HG02870 (cell line): ENCODE results near the gene NEK4.
"Not testable (repeated sequence)": the region's sequence is repeated elsewhere in the genome, so short reads cannot be mapped to it uniquely, and the experiment has no call there.

ENCODE experiments used
- ATAC-seq: cut with Tn5 transposase; IDR thresholded peaks from one replicate; pipeline ENCODE4 v1.9.1; 2021; ENCODE audit warnings: mild to moderate bottlenecking, moderate library complexity; ENCODE audit not compliant: unreplicated experiment

NEK4 gene

DNA sequence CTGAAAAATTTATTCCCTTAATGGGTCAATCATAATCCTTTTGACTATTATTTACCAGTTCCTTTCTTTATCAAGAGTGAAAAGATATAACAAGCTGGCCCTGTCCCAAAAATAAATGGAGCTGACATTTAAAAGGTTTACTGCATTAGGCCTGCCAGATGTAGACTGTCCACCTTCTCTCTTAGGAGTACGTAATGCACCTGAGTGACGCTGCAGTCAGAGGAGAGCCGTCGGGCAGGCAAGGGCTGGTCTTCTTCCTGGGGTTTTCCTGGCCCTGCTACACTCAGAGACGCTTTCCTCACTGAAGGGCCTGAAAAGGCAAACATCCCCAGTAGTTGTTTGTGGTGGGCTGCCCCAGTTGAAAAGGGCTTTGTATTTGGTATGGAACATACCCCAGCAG lies 27.6 kb downstream of the NEK4 start:
- no peak for ATAC-seq

- ATAC-seq = no peak
Observed at GRCh38 chr3:52742418-52743041, 28.2 kb downstream of the NEK4 start.

- ATAC-seq = no peak
Observed at GRCh38 chr3:52739730-52740129, 31.0 kb downstream of the NEK4 start.

DNA sequence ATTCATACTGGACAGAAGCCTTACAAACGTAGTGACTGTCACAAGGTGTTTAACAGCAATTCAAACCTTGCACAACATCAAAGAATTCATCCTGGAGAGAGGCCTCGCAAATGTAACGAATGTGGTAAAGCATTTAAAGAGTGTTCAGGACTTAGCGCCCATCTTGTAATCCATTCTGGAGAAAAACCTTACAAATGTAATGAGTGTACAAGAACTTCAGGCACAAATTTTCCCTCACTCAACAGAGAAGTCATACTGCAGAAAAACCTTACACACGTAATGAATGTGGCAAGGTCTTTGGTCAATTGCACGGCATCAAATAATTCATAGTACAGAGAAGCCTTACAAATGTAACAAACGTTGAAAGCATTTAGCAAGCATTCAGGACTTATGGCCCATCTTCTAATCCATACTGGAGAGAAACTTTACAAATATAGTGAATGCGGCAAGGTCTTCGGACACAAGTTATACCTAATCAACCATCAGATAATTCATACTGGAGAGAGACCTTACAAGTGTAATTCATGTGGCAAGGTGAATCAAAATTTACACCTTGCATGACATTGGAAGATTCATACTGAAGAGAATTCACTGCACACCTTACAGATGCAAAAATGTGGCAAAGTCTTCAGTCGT lies 37.4 kb downstream of the NEK4 start:
- ATAC-seq = no peak

DNA sequence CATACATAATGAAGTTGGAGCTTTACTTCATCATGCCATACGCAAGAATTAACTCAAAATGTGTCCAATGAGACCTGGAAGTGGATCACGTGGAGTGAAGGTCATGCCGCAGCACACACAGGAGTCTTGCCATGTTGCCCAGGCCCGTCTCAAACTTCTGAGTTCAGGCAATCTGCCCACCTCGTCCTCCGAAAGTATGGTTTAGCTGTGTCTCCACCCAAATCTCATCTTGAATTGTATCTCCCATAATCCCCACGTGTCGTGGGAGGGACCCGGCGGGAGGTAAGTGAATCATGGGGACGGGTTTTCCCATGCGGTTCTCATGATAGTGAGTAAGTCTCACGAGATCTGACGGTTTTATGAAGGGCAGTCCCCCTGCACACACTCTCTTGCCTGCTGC lies 39.1 kb downstream of the NEK4 start:
- no peak for ATAC-seq

DNA sequence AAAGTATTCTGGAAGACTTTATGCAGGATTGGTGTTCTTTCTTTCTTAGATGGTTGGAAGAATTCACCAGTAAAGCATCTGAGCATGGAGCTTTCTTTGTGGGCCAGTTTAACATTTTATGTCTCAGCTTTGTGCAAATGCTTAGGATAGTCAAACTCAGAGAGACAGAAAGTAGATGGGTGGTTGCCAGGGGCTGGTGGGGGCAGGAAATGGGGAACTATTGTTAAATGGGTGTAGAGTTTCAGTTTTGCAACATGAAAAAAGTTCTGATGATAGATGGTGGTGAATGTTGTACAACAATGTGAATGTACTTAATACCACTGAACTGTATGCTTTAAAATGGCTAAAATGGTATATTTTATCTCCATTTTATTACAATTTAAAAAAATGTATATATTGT lies 40.1 kb downstream of the NEK4 start:
- no peak for ATAC-seq

GRCh38 chr3:52728753-52729152 lies 42.0 kb downstream of the NEK4 start:
- not testable (repeated sequence) for ATAC-seq

- ATAC-seq = no peak
Observed at GRCh38 chr3:52724511-52724910, 46.2 kb downstream of the NEK4 start.

- no peak for ATAC-seq
Observed at GRCh38 chr3:52723935-52724334, 46.8 kb downstream of the NEK4 start.

DNA sequence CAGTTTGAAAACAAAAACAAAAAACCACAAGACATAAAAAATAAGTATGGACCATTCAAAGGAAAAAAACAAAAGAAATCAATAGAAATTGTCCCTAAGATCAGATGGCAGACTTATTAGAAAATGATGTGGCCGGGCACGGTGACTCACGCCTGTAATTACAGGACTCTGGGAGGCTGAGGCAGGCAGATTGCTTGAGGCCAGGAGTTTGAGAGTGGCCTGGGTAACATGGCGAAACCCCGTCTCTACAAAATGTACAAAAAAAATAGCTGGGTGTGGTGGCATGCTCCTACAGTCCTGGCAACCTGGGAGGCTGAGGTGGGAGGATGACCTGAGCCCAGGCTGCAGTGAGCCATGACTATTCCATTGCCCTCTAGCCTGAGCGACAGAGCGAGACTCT lies 48.2 kb downstream of the NEK4 start:
- no peak for ATAC-seq

DNA sequence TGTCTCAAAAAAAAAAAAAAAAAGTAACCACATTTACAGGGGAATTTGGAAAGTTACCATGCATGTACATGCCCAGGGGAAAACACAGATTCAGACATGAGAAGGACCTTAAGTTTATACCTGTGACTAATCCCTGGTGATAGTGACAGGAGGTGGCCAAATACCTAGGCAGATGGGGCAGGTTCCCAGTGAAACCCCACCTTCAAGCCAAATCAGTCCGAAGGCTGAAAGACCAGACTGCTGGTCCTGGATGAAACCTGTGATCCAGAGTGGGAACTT lies 49.1 kb downstream of the NEK4 start:
- no peak for ATAC-seq

GRCh38 chr3:52721002-52721729 lies 49.6 kb downstream of the NEK4 start:
- ATAC-seq = no peak

GRCh38 chr3:52719618-52720017 lies 51.1 kb downstream of the NEK4 start:
- ATAC-seq = no peak

DNA sequence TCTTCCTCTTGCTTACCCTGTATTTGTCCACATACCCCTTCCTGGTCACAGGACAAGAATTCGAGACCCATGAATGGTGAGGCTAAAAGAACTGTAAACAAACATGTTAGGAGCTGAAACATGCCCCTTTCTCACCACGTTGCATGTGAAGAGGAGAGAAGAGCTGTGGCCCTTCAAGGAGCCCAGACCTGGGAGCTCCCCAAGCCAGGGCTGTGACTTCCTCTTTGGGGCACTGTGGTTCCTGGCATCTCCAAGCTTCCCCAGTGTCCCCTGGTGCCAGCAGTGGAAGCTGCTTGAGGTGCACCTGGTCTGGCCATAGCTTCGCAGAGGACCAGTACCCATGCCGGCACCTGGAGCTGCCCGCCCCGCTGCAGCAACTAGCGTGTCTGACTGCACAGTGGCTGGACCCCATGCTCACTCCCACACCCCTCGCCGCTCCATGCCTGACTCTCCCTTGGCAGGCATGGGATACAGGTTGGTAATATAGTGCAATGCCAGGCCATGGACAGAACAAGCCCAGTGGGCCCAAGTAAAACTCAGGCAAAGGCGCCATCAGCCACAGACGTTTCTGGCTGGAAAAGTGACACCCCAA lies 54.9 kb downstream of the NEK4 start:
- ATAC-seq = no peak

DNA sequence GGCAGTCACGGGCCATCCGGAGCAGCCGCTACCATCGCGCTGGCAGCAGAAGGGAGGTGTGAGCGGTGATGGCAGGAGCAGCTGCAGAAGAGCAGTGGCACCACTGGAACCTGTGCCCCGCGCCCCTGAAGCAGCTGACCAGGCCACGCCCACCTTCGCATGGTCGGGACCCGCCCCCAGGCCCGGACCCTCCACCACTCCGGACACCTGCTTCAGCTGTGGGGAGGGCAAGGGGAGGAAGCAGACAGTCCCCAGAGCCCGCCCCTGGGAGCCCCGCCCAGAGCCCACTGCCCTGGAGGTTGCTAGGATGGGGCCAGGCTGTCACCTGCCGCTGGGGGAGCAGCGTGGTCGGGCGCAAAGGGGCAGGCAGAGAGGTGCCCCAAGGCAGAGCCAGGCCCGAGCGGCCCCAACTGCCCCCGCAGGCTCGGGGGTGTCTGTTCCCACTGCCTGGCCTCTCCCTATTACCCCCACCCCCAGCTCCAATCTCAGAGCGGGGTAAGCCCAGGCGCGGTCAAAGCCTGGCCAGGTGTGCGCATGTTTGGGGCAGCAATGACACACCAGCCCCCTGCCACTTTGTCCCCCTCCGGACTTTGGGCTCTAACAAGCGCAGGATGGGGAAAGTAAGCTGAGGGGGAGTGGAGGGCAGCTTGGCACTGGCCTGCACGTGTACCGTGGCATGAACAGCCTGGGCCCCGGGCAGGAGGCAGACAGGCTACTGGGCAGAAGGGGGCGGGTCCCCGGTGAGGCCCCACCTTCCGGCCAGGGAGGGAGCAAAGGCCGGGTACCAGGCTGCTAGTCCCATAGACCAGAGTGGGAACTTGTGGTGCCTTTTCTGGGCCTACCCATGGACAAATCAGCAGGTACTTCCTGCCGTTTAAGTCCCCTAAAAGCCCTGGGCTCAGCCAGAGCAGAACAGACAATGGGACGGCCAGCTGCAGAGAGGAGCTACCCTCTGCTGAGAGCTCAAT lies 56.1 kb downstream of the NEK4 start:
- ATAC-seq = no peak

GRCh38 chr3:52712291-52713212 lies 58.2 kb downstream of the NEK4 start:
- ATAC-seq = no peak

- no peak for ATAC-seq
Observed at GRCh38 chr3:52710512-52710911, 60.2 kb downstream of the NEK4 start.

GRCh38 chr3:52707585-52707984 lies 63.2 kb downstream of the NEK4 start:
- no peak for ATAC-seq

DNA sequence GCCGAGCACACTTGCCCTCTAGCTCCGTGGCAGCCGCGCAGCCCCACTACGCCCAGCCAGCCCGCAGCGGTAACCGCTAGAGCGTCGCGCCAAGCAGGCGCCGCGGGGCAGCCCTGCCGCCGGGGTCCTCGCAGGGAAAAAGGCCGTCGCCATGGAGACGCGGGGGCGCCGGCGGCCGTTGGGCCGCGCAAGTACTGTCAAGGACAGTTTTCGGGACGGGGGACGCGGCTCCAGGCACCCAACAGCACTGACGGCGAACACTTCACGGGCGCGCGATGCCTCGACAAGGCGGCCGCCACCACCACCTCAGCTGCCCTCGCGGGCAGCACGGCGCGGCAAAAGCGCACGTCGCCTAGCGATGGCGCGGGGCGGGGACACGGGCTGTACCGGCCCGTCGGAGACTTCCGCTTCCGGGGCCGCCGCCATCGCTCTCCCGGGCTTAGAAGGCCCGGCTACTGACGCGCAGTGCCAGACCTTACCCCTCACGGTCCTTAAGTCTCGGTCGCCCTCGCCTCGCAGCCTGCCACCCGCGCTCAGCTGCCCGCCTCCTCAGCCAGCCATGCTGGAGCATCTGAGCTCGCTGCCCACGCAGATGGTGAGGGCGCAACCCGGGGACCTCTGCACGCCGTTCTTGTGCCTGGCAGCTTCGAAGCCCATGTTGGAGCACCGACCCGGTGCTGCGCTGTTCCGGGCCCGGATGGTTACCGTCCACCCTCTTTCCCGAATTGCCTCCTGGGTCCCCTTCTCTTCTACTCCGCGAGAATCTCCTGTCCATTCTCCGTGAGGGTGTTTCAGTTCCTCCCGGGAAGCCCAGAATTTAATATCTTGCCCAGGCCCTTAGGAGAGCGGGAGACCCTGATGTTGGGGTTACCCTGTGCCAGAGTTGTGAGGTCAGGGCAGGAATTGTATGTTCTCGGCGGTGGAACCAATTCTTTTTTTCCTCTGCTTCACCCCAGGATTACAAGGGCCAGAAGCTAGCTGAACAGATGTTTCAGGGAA lies 64.8 kb downstream of the NEK4 start, which contains the start of the genes GLT8D1 and SPCS1:
TSS of gene GLT8D1 (minus strand) at position 104 of the 999 bp plus-strand sequence. CDS start 5,331 bp downstream, outside the sequence.
TSS of gene SPCS1 (plus strand) at position 419 of the 999 bp plus-strand sequence. CDS start at position 560, 141 bp downstream.
- ATAC-seq = peak; percentile 73
